ENCODE data around the gene FCAMR. TPM values are rescaled to one million over a fixed set of nuclear protein-coding genes. Genes with fewer than 3 reads are reported as not detected.

The FCAMR gene
- total and polyA plus RNA-seq, 2 donors (not counting 3 experiments of a cell fraction or from before 2014, with no cell fraction given) = not detected

DNA sequence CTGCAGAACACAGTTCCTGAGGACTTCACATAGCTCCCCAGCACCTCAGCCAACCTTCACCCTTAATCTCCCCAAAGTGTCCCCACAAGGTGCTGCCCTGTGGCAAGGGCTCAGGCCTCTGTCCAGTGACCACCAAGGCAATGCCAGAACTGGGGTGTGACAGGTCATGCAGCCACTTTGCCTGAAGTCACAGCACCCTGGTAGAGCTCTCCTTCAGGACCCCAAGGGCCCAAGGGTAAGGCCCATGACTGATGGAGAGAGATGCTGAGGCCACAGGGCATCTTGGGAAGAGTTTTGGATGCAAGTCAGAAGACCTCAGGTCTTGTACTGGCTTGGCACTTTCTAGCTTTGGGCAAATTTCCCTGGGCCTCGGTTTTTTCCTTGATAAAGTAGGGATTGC is 47.7 kb downstream of the FCAMR start:
- FAIRE-seq (no peak), DNase-seq (ENCODE audit: low read depth, low spot score) (no peak)
- H3K79me2 ChIP-seq (ENCODE audit: control insufficient read depth, insufficient read depth, low read length) = no peaks in the 10 kb centered on the region
- no peak for TF ChIP-seq GATA2 (IDR thresholded peaks at IDR 0.05; ENCODE audit: insufficient read depth, insufficient read length, low read depth, low read length)
- no peak for TF ChIP-seq EZH2 (IDR thresholded peaks at IDR 0.05; ENCODE audit: borderline replicate concordance, low read depth, low read length, severe bottlenecking)
- TF ChIP-seq JUN (IDR thresholded peaks at IDR 0.05; ENCODE audit: borderline replicate concordance, insufficient read depth, insufficient read length, low read depth) = no peak
- no peak for TF ChIP-seq FOS (IDR thresholded peaks at IDR 0.05; ENCODE audit: borderline replicate concordance, insufficient read depth, low read length)
- TF ChIP-seq, protein P1, sequence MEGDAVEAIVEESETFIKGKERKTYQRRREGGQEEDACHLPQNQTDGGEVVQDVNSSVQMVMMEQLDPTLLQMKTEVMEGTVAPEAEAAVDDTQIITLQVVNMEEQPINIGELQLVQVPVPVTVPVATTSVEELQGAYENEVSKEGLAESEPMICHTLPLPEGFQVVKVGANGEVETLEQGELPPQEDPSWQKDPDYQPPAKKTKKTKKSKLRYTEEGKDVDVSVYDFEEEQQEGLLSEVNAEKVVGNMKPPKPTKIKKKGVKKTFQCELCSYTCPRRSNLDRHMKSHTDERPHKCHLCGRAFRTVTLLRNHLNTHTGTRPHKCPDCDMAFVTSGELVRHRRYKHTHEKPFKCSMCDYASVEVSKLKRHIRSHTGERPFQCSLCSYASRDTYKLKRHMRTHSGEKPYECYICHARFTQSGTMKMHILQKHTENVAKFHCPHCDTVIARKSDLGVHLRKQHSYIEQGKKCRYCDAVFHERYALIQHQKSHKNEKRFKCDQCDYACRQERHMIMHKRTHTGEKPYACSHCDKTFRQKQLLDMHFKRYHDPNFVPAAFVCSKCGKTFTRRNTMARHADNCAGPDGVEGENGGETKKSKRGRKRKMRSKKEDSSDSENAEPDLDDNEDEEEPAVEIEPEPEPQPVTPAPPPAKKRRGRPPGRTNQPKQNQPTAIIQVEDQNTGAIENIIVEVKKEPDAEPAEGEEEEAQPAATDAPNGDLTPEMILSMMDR (IDR thresholded peaks at IDR 0.05; ENCODE audit: extremely low read depth in 1 of 2, insufficient read depth in 1 of 2, low read depth in 1 of 2, low read length in 2 of 2) = no peak
- TF ChIP-seq, protein P2, sequence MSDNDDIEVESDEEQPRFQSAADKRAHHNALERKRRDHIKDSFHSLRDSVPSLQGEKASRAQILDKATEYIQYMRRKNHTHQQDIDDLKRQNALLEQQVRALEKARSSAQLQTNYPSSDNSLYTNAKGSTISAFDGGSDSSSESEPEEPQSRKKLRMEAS (IDR thresholded peaks at IDR 0.05; ENCODE audit: insufficient read depth, insufficient read length) = no peak
- ChIA-PET CTCF (interaction anchor here (1.4 to 2.9 kb wide), 2 partner anchors 10 to 14 kb away, joined by 5 to 13 read pairs; no protein-coding TSS in a partner anchor), POLR2A (no interaction called here)
- no peak overlapping the region for H3K9ac ChIP-seq (replicated peaks; ENCODE audit: extremely low read depth, insufficient read depth, low read length)
- no peak overlapping the region for H3K27ac ChIP-seq (ENCODE audit: insufficient read depth, low read depth, low read length)
- H3K4me3 ChIP-seq (replicated peaks in 1 of 3; ENCODE audit: insufficient read depth in 1 of 3, low read depth in 1 of 3, low read length in 3 of 3) = no peak overlapping the region
- H3K4me2 ChIP-seq (ENCODE audit: insufficient read depth, low read length) = no peak overlapping the region
- intact Hi-C loops (cut with micrococcal nuclease) (no loop called here), dilution Hi-C loops (cut with MboI; ENCODE audit: extremely low pct_ligation_motif_present, low sequenced_read_pairs) (no loop called here)
- H3K27me3 ChIP-seq (ENCODE audit: control insufficient read depth in 2 of 2, insufficient read depth in 2 of 2, low read length in 2 of 2) = no peaks in the 10 kb centered on the region
- no peaks in the 10 kb centered on the region for H3K36me3 ChIP-seq (ENCODE audit: control insufficient read depth in 2 of 2, extremely low read depth in 1 of 2, insufficient read depth in 2 of 2, low read length in 2 of 2)
- H3K9me1 ChIP-seq (replicated peaks; ENCODE audit: control insufficient read depth, extremely low read depth, insufficient read depth, low read length) = no peaks in the 10 kb centered on the region
- BruUV-seq (replicated peaks) = no TSS peak
- H3K9me3 ChIP-seq (replicated peaks; ENCODE audit: control insufficient read depth, insufficient read depth, low read length) = no peaks in the 10 kb centered on the region
- no peaks in the 10 kb centered on the region for H4K20me1 ChIP-seq (replicated peaks; ENCODE audit: control insufficient read depth, extremely low read depth, insufficient read depth, low read length)
- no peak overlapping the region for H2AFZ ChIP-seq (ENCODE audit: low read depth, low read length)
- H3K4me1 ChIP-seq (ENCODE audit: control insufficient read depth, extremely low read depth, insufficient read depth, low read length) = no peaks in the 10 kb centered on the region

Measured in endothelial cell of umbilical vein (primary cell).